SK-N-SH treated with all-trans-retinoic acid at 6 μM for 48 hours (cell line): Measurements from ENCODE around the gene MED8.

Experiments used
- ATAC-seq: fragments of 200-7000 bp; cut with Tn5 transposase; 3 replicates; pipeline ENCODE4 v1.9.1; 2020; ENCODE audit warnings: mild to moderate bottlenecking, moderate library complexity
- ARNTL ChIP-seq: fragments of 450-650 bp; formaldehyde crosslinking; IDR thresholded peaks from 2 replicates; pipeline ENCODE4 v1.5.0; 2020; ENCODE audit warnings: low read depth, mild to moderate bottlenecking, moderate library complexity, borderline replicate concordance
- BACH2 ChIP-seq: fragments of 250-450 bp; sonication (Bioruptor Pico); IDR thresholded peaks from 2 replicates; pipeline ENCODE4 v1.9.0; 2021; ENCODE audit warnings: mild to moderate bottlenecking, borderline replicate concordance
- CREB5 ChIP-seq: fragments of 250-450 bp; sonication (Bioruptor Pico); IDR thresholded peaks from 2 replicates; pipeline ENCODE4 v1.5.1; 2020; ENCODE audit warnings: low read depth, mild to moderate bottlenecking, moderate library complexity
- CSDC2 ChIP-seq: fragments of 250-450 bp; sonication (Bioruptor Pico); IDR thresholded peaks from 2 replicates; pipeline ENCODE4 v1.5.0; 2020; ENCODE audit warnings: mild to moderate bottlenecking, moderate library complexity
- CSRNP3 ChIP-seq: fragments of 250-450 bp; sonication (Bioruptor Pico); IDR thresholded peaks from 2 replicates; pipeline ENCODE4 v1.5.1; 2021; ENCODE audit warnings: mild to moderate bottlenecking, moderate library complexity
- ESRRG ChIP-seq: fragments of 250-450 bp; sonication (Bioruptor Pico); IDR thresholded peaks from 2 replicates; pipeline ENCODE4 v1.6.1; 2021; ENCODE audit warnings: mild to moderate bottlenecking
- GLIS3 ChIP-seq: fragments of 250-450 bp; sonication (Bioruptor Pico); IDR thresholded peaks from 2 replicates; pipeline ENCODE4 v1.5.0; 2020; ENCODE audit warnings: mild to moderate bottlenecking, moderate library complexity
- ISL1 ChIP-seq: fragments of 250-450 bp; sonication (Bioruptor Pico); IDR thresholded peaks from 2 replicates; pipeline ENCODE4 v2.1.2; 2022; ENCODE audit warnings: mild to moderate bottlenecking, moderate library complexity
- OSR1 ChIP-seq: fragments of 250-450 bp; sonication (Bioruptor Pico); IDR thresholded peaks from 2 replicates; pipeline ENCODE4 v1.8.0; 2022; ENCODE audit warnings: moderate library complexity, mild to moderate bottlenecking, inconsistent platforms
- PATZ1 ChIP-seq: fragments of 250-450 bp; sonication (Bioruptor Pico); IDR thresholded peaks from 2 replicates; pipeline ENCODE4 v1.8.0; 2020; ENCODE audit warnings: mild to moderate bottlenecking, moderate library complexity, borderline replicate concordance
- POU6F1 ChIP-seq: fragments of 250-450 bp; sonication (Bioruptor Pico); IDR thresholded peaks from 2 replicates; pipeline ENCODE4 v1.8.0; 2021; ENCODE audit warnings: low read depth, mild to moderate bottlenecking, moderate library complexity, borderline replicate concordance
- RARB ChIP-seq: fragments of 250-450 bp; sonication (Bioruptor Pico); IDR thresholded peaks from 2 replicates; pipeline ENCODE4 v1.8.0; 2021; ENCODE audit warnings: mild to moderate bottlenecking, moderate library complexity
- TCF4 ChIP-seq: fragments of 250-450 bp; sonication (Bioruptor Pico); IDR thresholded peaks from 2 replicates; pipeline ENCODE4 v1.8.0; 2021; ENCODE audit warnings: mild to moderate bottlenecking, moderate library complexity, borderline replicate concordance
- TOX ChIP-seq: fragments of 250-450 bp; sonication (Bioruptor Pico); IDR thresholded peaks from 2 replicates; pipeline ENCODE4 v1.8.0; 2021; ENCODE audit warnings: mild to moderate bottlenecking, moderate library complexity, borderline replicate concordance
- TSHZ2 ChIP-seq: fragments of 250-450 bp; sonication (Bioruptor Pico); IDR thresholded peaks from 2 replicates; pipeline ENCODE4 v1.5.0; 2020; ENCODE audit warnings: mild to moderate bottlenecking, moderate library complexity
- ZC3H10 ChIP-seq: fragments of 250-450 bp; sonication (Bioruptor Pico); IDR thresholded peaks from 2 replicates; pipeline ENCODE4 v1.5.1; 2021; ENCODE audit warnings: mild to moderate bottlenecking, moderate library complexity
- ZFP3 ChIP-seq: fragments of 250-450 bp; sonication (Bioruptor Pico); IDR thresholded peaks from 2 replicates; pipeline ENCODE4 v1.5.0; 2020; ENCODE audit warnings: mild to moderate bottlenecking, moderate library complexity
- ZFP30 ChIP-seq: fragments of 450-650 bp; formaldehyde crosslinking; IDR thresholded peaks from 2 replicates; pipeline ENCODE4 v1.5.0; 2022; ENCODE audit warnings: mild to moderate bottlenecking, moderate library complexity
- ZNF565 ChIP-seq: fragments of 450-650 bp; formaldehyde crosslinking; conservative IDR thresholded peaks from 2 replicates; pipeline ENCODE4 v1.5.0; 2020; ENCODE audit warnings: low read depth, mild to moderate bottlenecking, moderate library complexity
- ZNF70 ChIP-seq: fragments of 450-650 bp; formaldehyde crosslinking; IDR thresholded peaks from 2 replicates; pipeline ENCODE4 v1.5.0; 2020; ENCODE audit warnings: mild to moderate bottlenecking, moderate library complexity
- ZNF8 ChIP-seq: fragments of 450-650 bp; formaldehyde crosslinking; IDR thresholded peaks from 2 replicates; pipeline ENCODE4 v1.5.0; 2020; ENCODE audit warnings: mild to moderate bottlenecking, moderate library complexity

Gene MED8

GRCh38 chr1:43358121-43358745, 31.4 kb downstream of the MED8 start:
- peak; percentile 64 for ATAC-seq

GRCh38 chr1:43357251-43357650, 32.3 kb downstream of the MED8 start:
- no peak for ATAC-seq
- no peak for TF ChIP-seq TSHZ2 (CRISPR knock-in tag)

More at GRCh38 chr1:43358121-43358745, 31.4 kb downstream of the MED8 start:
- no peak for TF ChIP-seq PATZ1 (CRISPR knock-in tag)
- no peak for TF ChIP-seq POU6F1 (CRISPR knock-in tag)
- no peak for TF ChIP-seq GLIS3
- no peak for TF ChIP-seq CSRNP3 (CRISPR knock-in tag)
- TF ChIP-seq ARNTL (CRISPR knock-in tag), result no peak
- TF ChIP-seq TOX (CRISPR knock-in tag), result no peak

GRCh38 chr1:43354936-43355335, 34.7 kb downstream of the MED8 start:
- no peak for TF ChIP-seq ZFP3 (CRISPR knock-in tag)
- no peak for TF ChIP-seq ZNF565
- no peak for TF ChIP-seq CSRNP3 (CRISPR knock-in tag)
- TF ChIP-seq ZNF8 (CRISPR knock-in tag), result no peak
- no peak for TF ChIP-seq BACH2 (CRISPR knock-in tag)
- ATAC-seq, result no peak

- TF ChIP-seq CSDC2 (CRISPR knock-in tag), result no peak
- no peak for TF ChIP-seq TOX (CRISPR knock-in tag)
- TF ChIP-seq ZFP3 (CRISPR knock-in tag), result no peak
- no peak for TF ChIP-seq ARNTL (CRISPR knock-in tag)
- no peak for TF ChIP-seq ZNF565
- no peak for TF ChIP-seq ISL1 (CRISPR knock-in tag)
- no peak for TF ChIP-seq BACH2 (CRISPR knock-in tag)
- no peak for TF ChIP-seq ZFP30 (CRISPR knock-in tag)
- TF ChIP-seq ZNF70, result no peak
- no peak for TF ChIP-seq POU6F1 (CRISPR knock-in tag)
- TF ChIP-seq CSRNP3 (CRISPR knock-in tag), result no peak
- no peak for TF ChIP-seq OSR1 (CRISPR knock-in tag)
- TF ChIP-seq ESRRG (CRISPR knock-in tag), result no peak
- no peak for TF ChIP-seq RARB (CRISPR knock-in tag)
- TF ChIP-seq ZC3H10, result no peak
- no peak for TF ChIP-seq TCF4 (CRISPR knock-in tag)
- no peak for TF ChIP-seq CREB5
Observed at GRCh38 chr1:43354471-43354870, 35.1 kb downstream of the MED8 start.

More at GRCh38 chr1:43354471-43354870, 35.1 kb downstream of the MED8 start:
- ATAC-seq, result no peak
